Measurements from ENCODE around the gene TBCEL. TPM values are rescaled to one million over a fixed set of nuclear protein-coding genes. Genes with fewer than 3 reads are reported as not detected.

TBCEL gene
- total and polyA plus RNA-seq, 2 donors (not counting 1 experiment from before 2014, with no cell fraction given) = 21.1 to 25.8 TPM

DNA sequence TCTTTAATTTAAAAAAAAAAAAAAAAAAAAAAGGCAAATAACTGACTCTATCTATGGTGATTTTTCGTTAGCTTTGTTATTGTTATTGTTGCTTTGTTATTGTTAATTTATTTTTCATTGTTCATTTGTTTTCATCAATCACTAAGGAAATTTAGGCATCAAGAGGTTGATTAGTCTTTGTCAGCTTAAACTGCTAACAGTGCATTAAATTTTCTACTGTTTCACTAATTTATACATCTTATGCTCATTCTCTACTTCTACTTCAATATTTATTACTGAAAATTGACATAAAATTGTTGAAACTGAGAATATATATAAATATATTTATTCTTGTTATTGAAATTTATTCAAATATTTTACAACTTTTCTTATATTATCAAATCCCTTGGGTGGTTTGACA is 24.0 kb downstream of the TBCEL start:
- Histone ChIP-seq H3K36me3 (ENCODE audit: control insufficient read depth, insufficient read depth, low read length) (peaks cover 2% of the 10 kb centered on the region), H4K20me1 (ENCODE audit: control insufficient read depth, extremely low read depth, insufficient read depth, low read length) (no peaks in the 10 kb centered on the region), H3K9me3 (ENCODE audit: control insufficient read depth, insufficient read depth, low read depth, low read length) (no peaks in the 10 kb centered on the region), H3K4me1 (ENCODE audit: control insufficient read depth, extremely low read depth, insufficient read depth, low read length) (no peaks in the 10 kb centered on the region), H3K27ac (ENCODE audit: insufficient read depth, low read length) (no peak overlapping the region), H3K79me2 (ENCODE audit: control insufficient read depth, insufficient read depth, low read length) (no peaks in the 10 kb centered on the region), H3K9ac (ENCODE audit: insufficient read depth, low read length) (no peak overlapping the region), H3K4me2 (ENCODE audit: extremely low read depth, insufficient read depth, low read length) (no peak overlapping the region), H3K4me3 (replicated peaks in 1 of 4; ENCODE audit: control extremely low read depth in 1 of 4, insufficient read depth in 1 of 4, low read depth in 3 of 4, low read length in 4 of 4) (no peak overlapping the region), H3K27me3 (ENCODE audit: control insufficient read depth, insufficient read depth, low read length) (no peaks in the 10 kb centered on the region), H2AFZ (ENCODE audit: low read length) (no peak overlapping the region)
- no peak for TF ChIP-seq EZH2 (IDR thresholded peaks at IDR 0.05; ENCODE audit: low read length, missing control alignments)
- TF ChIP-seq, protein P1, sequence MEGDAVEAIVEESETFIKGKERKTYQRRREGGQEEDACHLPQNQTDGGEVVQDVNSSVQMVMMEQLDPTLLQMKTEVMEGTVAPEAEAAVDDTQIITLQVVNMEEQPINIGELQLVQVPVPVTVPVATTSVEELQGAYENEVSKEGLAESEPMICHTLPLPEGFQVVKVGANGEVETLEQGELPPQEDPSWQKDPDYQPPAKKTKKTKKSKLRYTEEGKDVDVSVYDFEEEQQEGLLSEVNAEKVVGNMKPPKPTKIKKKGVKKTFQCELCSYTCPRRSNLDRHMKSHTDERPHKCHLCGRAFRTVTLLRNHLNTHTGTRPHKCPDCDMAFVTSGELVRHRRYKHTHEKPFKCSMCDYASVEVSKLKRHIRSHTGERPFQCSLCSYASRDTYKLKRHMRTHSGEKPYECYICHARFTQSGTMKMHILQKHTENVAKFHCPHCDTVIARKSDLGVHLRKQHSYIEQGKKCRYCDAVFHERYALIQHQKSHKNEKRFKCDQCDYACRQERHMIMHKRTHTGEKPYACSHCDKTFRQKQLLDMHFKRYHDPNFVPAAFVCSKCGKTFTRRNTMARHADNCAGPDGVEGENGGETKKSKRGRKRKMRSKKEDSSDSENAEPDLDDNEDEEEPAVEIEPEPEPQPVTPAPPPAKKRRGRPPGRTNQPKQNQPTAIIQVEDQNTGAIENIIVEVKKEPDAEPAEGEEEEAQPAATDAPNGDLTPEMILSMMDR (conservative IDR thresholded peaks at IDR 0.05 in 1 of 2, IDR thresholded peaks at IDR 0.05 in 1 of 2; ENCODE audit: low read depth in 1 of 2, low read length in 2 of 2) = no peak
- DNase-seq (ENCODE audit: low read depth in 2 of 2) = no peak

GRCh38 chr11:121048464-121049233 is 24.7 kb downstream of the TBCEL start:
- DNase-seq (ENCODE audit: low read depth in 2 of 2) = peak in 1 of 2 donors; percentile 53
- TF ChIP-seq, protein P1 (conservative IDR thresholded peaks at IDR 0.05 in 1 of 2, IDR thresholded peaks at IDR 0.05 in 1 of 2; ENCODE audit: low read depth in 1 of 2, low read length in 2 of 2) = no peak
- no peaks in the 10 kb centered on the region for H3K4me1 ChIP-seq (ENCODE audit: control insufficient read depth, extremely low read depth, insufficient read depth, low read length)

DNA sequence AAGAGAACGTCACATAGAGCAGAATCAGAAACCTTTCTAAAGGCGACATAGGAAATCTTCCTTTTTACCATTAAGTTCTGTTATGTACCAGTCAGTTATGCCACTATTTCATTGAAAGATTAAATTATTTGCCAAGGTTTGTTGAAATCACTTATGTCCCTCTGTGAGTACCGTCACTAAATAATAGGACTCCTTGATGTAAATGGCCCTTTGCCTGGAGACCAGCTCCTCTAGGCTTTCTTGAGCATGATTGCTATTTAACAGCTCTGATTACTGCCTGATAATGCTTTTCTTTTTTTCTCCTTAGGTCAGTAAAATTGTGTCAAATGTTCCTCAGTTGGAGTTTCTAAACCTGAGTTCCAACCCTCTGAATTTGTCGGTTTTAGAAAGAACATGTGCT is 29.3 kb downstream of the TBCEL start:
- Histone ChIP-seq H3K27ac (ENCODE audit: insufficient read depth, low read length) (no peak overlapping the region), H3K9me3 (ENCODE audit: control insufficient read depth, insufficient read depth, low read depth, low read length) (no peaks in the 10 kb centered on the region), H3K27me3 (ENCODE audit: control insufficient read depth, insufficient read depth, low read length) (no peaks in the 10 kb centered on the region), H3K4me3 (replicated peaks in 1 of 4; ENCODE audit: control extremely low read depth in 1 of 4, insufficient read depth in 1 of 4, low read depth in 3 of 4, low read length in 4 of 4) (no peak overlapping the region), H3K4me1 (ENCODE audit: control insufficient read depth, extremely low read depth, insufficient read depth, low read length) (no peaks in the 10 kb centered on the region), H3K4me2 (ENCODE audit: extremely low read depth, insufficient read depth, low read length) (no peak overlapping the region), H3K36me3 (ENCODE audit: control insufficient read depth, insufficient read depth, low read length) (no peaks in the 10 kb centered on the region), H3K9ac (ENCODE audit: insufficient read depth, low read length) (no peak overlapping the region), H3K79me2 (ENCODE audit: control insufficient read depth, insufficient read depth, low read length) (no peaks in the 10 kb centered on the region), H4K20me1 (ENCODE audit: control insufficient read depth, extremely low read depth, insufficient read depth, low read length) (no peaks in the 10 kb centered on the region), H2AFZ (ENCODE audit: low read length) (no peak overlapping the region)
- TF ChIP-seq, protein P1 (conservative IDR thresholded peaks at IDR 0.05 in 1 of 2, IDR thresholded peaks at IDR 0.05 in 1 of 2; ENCODE audit: low read depth in 1 of 2, low read length in 2 of 2) = no peak
- no peak for TF ChIP-seq EZH2 (IDR thresholded peaks at IDR 0.05; ENCODE audit: low read length, missing control alignments)
- no peak for DNase-seq (ENCODE audit: low read depth in 2 of 2)

More at GRCh38 chr11:121048464-121049233, 24.7 kb downstream of the TBCEL start:
- H3K4me2 ChIP-seq (ENCODE audit: extremely low read depth, insufficient read depth, low read length) = no peak overlapping the region
- no peaks in the 10 kb centered on the region for H3K79me2 ChIP-seq (ENCODE audit: control insufficient read depth, insufficient read depth, low read length)
- H3K27ac ChIP-seq (ENCODE audit: insufficient read depth, low read length) = no peak overlapping the region
- no peak overlapping the region for H2AFZ ChIP-seq (ENCODE audit: low read length)
- no peaks in the 10 kb centered on the region for H3K9me3 ChIP-seq (ENCODE audit: control insufficient read depth, insufficient read depth, low read depth, low read length)
- H3K27me3 ChIP-seq (ENCODE audit: control insufficient read depth, insufficient read depth, low read length) = no peaks in the 10 kb centered on the region
- no peaks in the 10 kb centered on the region for H4K20me1 ChIP-seq (ENCODE audit: control insufficient read depth, extremely low read depth, insufficient read depth, low read length)
- peaks cover 2% of the 10 kb centered on the region for H3K36me3 ChIP-seq (ENCODE audit: control insufficient read depth, insufficient read depth, low read length)
- no peak overlapping the region for H3K9ac ChIP-seq (ENCODE audit: insufficient read depth, low read length)
- no peak overlapping the region for H3K4me3 ChIP-seq (replicated peaks in 1 of 4; ENCODE audit: control extremely low read depth in 1 of 4, insufficient read depth in 1 of 4, low read depth in 3 of 4, low read length in 4 of 4)
